IPS DF 6.9 (cell line): ENCODE data around the gene RCSD1.

Experiments used
- DNase-seq: peaks from one replicate; pipeline ENCODE4 v3.0.0-alpha.2; 2013; ENCODE audit warnings: low read depth, low spot score
- H3K27ac ChIP-seq: one replicate; pipeline ENCODE4 v1.5.1; 2013; ENCODE audit warnings: low read length, control low read depth
- H3K27me3 ChIP-seq: 2 replicates; pipeline ENCODE4 v1.6.1; 2013; ENCODE audit warnings: mild to moderate bottlenecking, low read length; ENCODE audit not compliant: control insufficient read depth, insufficient read depth
- H3K36me3 ChIP-seq: 2 replicates; pipeline ENCODE4 v1.6.1; 2013; ENCODE audit warnings: low read length; ENCODE audit not compliant: control insufficient read depth, insufficient read depth
- H3K4me1 ChIP-seq: 2 replicates; pipeline ENCODE4 v1.6.1; 2013; ENCODE audit warnings: low read length; ENCODE audit not compliant: control insufficient read depth, insufficient read depth
- H3K4me3 ChIP-seq: 2 replicates; pipeline ENCODE4 v1.5.1; 2013; ENCODE audit warnings: mild to moderate bottlenecking, low read length
- H3K9me3 ChIP-seq: 2 replicates; pipeline ENCODE4 v1.6.1; 2013; ENCODE audit warnings: low read length, inconsistent platforms; ENCODE audit not compliant: control insufficient read depth, insufficient read depth
- WGBS: extraction: QIAGEN DNeasy Blood & Tissue Kit; methylation state at CpG from one replicate; pipeline ENCODE4 v1.1.7; 2013; ENCODE audit warnings: mixed read lengths, missing lambda C conversion rate; ENCODE audit not compliant: insufficient read length, insufficient coverage; 5-methylcytosine and 5-hydroxymethylcytosine counted together

RCSD1 gene

GRCh38 chr1:167720965-167721616, 91.1 kb downstream of the RCSD1 start:
- no peak for DNase-seq
- Histone ChIP-seq H3K4me1 (peaks cover 5% of the 10 kb centered on the region), H3K27ac (no peak overlapping the region), H3K4me3 (peak overlapping the region; percentile 83; the same call in 1 of the 2 replicates), H3K27me3 (no peaks in the 10 kb centered on the region), H3K36me3 (no peaks in the 10 kb centered on the region), H3K9me3 (no peaks in the 10 kb centered on the region)
- no CpG with 5 or more reads among the region's 13 CpGs for WGBS

GRCh38 chr1:167721617-167722151, 91.7 kb downstream of the RCSD1 start, which contains the start of gene MPZL1:
Gene MPZL1 (plus strand): TSS chr1:167721982. CDS start chr1:167722152, 170 bp downstream.
- Histone ChIP-seq H3K27ac (no peak within 1 kb of the TSS), H3K4me1 (peaks cover 5% of the 10 kb centered on the region), H3K27me3 (no peaks in the 10 kb centered on the region), H3K36me3 (no peaks in the 10 kb centered on the region), H3K9me3 (no peaks in the 10 kb centered on the region), H3K4me3 (peak within 1 kb of the TSS; percentile 83)
- WGBS, result no CpG with 5 or more reads among the region's 52 CpGs
- DNase-seq, result no peak

- Histone ChIP-seq H3K27me3 (no peaks in the 10 kb centered on the region), H3K27ac (no peak overlapping the region), H3K36me3 (no peaks in the 10 kb centered on the region), H3K4me3 (peak overlapping the region; percentile 83), H3K4me1 (peaks cover 5% of the 10 kb centered on the region), H3K9me3 (no peaks in the 10 kb centered on the region)
- no CpG with 5 or more reads among the region's 52 CpGs for WGBS
- no peak for DNase-seq
Observed at GRCh38 chr1:167722152-167722869, 92.3 kb downstream of the RCSD1 start.

GRCh38 chr1:167722870-167723251, 92.8 kb downstream of the RCSD1 start:
- H3K9me3 ChIP-seq, result no peaks in the 10 kb centered on the region
- no peaks in the 10 kb centered on the region for H3K27me3 ChIP-seq
- peaks cover 5% of the 10 kb centered on the region for H3K4me1 ChIP-seq
- no peaks in the 10 kb centered on the region for H3K36me3 ChIP-seq
- DNase-seq, result no peak
- no CpG with 5 or more reads among the region's 4 CpGs for WGBS
- no peak overlapping the region for H3K27ac ChIP-seq
- H3K4me3 ChIP-seq, result peak overlapping the region; percentile 83; the same call in 1 of the 2 replicates

- DNase-seq, result no peak
- Histone ChIP-seq H3K36me3 (no peaks in the 10 kb centered on the region), H3K4me3 (no peak overlapping the region), H3K4me1 (peaks cover 5% of the 10 kb centered on the region), H3K27me3 (no peaks in the 10 kb centered on the region), H3K27ac (no peak overlapping the region), H3K9me3 (no peaks in the 10 kb centered on the region)
- no CpG with 5 or more reads among the region's 2 CpGs for WGBS
Observed at GRCh38 chr1:167723707-167724323, 93.8 kb downstream of the RCSD1 start.

- Histone ChIP-seq H3K27me3 (no peaks in the 10 kb centered on the region), H3K36me3 (no peaks in the 10 kb centered on the region), H3K4me3 (no peak overlapping the region), H3K4me1 (peaks cover 5% of the 10 kb centered on the region), H3K9me3 (no peaks in the 10 kb centered on the region), H3K27ac (no peak overlapping the region)
- WGBS, result no CpG with 5 or more reads among the region's 1 CpG
- DNase-seq, result no peak
Observed at GRCh38 chr1:167726008-167726407, 96.0 kb downstream of the RCSD1 start.

GRCh38 chr1:167728818-167729410, 98.9 kb downstream of the RCSD1 start:
- no CpG with 5 or more reads among the region's 8 CpGs for WGBS
- Histone ChIP-seq H3K36me3 (no peaks in the 10 kb centered on the region), H3K27me3 (no peaks in the 10 kb centered on the region), H3K4me1 (peaks cover 3% of the 10 kb centered on the region), H3K4me3 (no peak overlapping the region), H3K27ac (no peak overlapping the region), H3K9me3 (no peaks in the 10 kb centered on the region)
- DNase-seq, result no peak

- no peak overlapping the region for H3K4me3 ChIP-seq
- no peak overlapping the region for H3K27ac ChIP-seq
- no CpG with 5 or more reads among the region's 4 CpGs for WGBS
- DNase-seq, result no peak
- no peaks in the 10 kb centered on the region; the same call in 1 of the 2 replicates for H3K36me3 ChIP-seq
- H3K9me3 ChIP-seq, result no peaks in the 10 kb centered on the region
- H3K27me3 ChIP-seq, result no peaks in the 10 kb centered on the region
- no peaks in the 10 kb centered on the region; the same call in 1 of the 2 replicates for H3K4me1 ChIP-seq
Observed at GRCh38 chr1:167734227-167734626, 104.2 kb downstream of the RCSD1 start.

GRCh38 chr1:167734841-167735240, 104.8 kb downstream of the RCSD1 start:
- no peak overlapping the region for H3K27ac ChIP-seq

GRCh38 chr1:167737169-167737568, 107.1 kb downstream of the RCSD1 start:
- WGBS, result no CpG with 5 or more reads among the region's 4 CpGs
- no peaks in the 10 kb centered on the region for H3K9me3 ChIP-seq
- no peaks in the 10 kb centered on the region; the same call in 1 of the 2 replicates for H3K36me3 ChIP-seq
- DNase-seq, result no peak
- no peak overlapping the region for H3K4me3 ChIP-seq
- no peaks in the 10 kb centered on the region; the same call in none of the 2 replicates for H3K4me1 ChIP-seq
- no peak overlapping the region for H3K27ac ChIP-seq
- no peaks in the 10 kb centered on the region for H3K27me3 ChIP-seq

More at GRCh38 chr1:167734841-167735240, 104.8 kb downstream of the RCSD1 start:
- Histone ChIP-seq H3K36me3 (no peaks in the 10 kb centered on the region; the same call in 1 of the 2 replicates), H3K9me3 (no peaks in the 10 kb centered on the region), H3K4me3 (no peak overlapping the region), H3K4me1 (no peaks in the 10 kb centered on the region; the same call in 1 of the 2 replicates), H3K27me3 (no peaks in the 10 kb centered on the region)
- no CpG with 5 or more reads among the region's 1 CpG for WGBS
- no peak for DNase-seq
